ENCODE data around the gene HNF1B.

Gene HNF1B

DNA sequence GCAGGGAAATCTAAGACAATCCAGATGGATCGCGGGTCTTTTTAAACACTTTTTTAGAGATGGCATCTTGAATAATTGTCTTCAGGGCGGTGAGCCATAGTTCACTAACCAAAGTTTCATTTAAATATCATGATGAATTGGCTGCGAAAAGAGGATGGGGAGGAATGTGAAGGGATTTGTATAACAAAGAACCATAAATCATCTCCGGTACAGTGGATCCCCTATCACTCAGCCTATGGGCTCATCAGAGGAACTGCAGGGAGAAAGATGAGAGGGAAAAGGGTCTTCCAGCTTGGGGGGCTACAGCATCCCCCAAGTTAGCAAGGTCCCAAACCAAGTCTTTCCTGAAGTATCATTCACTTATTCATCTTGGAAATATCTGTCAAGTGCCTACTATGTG, 84.9 kb downstream of the HNF1B start:
- DNase-seq (ENCODE audit: low read depth in 2 of 2): no peak
- H3K4me3 ChIP-seq (replicated peaks in 1 of 2; ENCODE audit: low read depth in 2 of 2, low read length in 2 of 2): no peak overlapping the region
- TF ChIP-seq, protein P1, sequence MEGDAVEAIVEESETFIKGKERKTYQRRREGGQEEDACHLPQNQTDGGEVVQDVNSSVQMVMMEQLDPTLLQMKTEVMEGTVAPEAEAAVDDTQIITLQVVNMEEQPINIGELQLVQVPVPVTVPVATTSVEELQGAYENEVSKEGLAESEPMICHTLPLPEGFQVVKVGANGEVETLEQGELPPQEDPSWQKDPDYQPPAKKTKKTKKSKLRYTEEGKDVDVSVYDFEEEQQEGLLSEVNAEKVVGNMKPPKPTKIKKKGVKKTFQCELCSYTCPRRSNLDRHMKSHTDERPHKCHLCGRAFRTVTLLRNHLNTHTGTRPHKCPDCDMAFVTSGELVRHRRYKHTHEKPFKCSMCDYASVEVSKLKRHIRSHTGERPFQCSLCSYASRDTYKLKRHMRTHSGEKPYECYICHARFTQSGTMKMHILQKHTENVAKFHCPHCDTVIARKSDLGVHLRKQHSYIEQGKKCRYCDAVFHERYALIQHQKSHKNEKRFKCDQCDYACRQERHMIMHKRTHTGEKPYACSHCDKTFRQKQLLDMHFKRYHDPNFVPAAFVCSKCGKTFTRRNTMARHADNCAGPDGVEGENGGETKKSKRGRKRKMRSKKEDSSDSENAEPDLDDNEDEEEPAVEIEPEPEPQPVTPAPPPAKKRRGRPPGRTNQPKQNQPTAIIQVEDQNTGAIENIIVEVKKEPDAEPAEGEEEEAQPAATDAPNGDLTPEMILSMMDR (IDR thresholded peaks at IDR 0.05; ENCODE audit: low read depth, low read length): no peak

DNA sequence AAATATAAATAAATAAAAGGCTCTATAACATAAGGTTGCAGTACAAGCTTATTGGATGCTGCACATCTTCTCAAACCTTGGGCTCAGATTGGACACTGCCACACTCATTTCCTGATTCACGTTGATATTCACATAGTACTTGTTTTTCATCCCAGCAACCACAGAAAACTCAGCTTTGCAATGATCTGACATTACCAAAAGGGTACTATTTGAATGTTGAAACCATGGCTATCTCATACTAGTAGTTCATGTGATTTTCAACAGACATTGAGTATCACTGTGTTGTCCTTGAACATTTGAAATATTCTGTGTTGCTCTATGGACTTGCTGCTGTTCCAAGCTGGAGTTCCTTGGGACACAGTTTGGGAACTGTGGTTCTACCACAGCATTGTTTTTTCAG, 87.7 kb downstream of the HNF1B start:
- TF ChIP-seq, protein P1 (IDR thresholded peaks at IDR 0.05; ENCODE audit: low read depth, low read length): no peak
- no peak for DNase-seq (ENCODE audit: low read depth in 2 of 2)
- H3K4me3 ChIP-seq (replicated peaks in 1 of 2; ENCODE audit: low read depth in 2 of 2, low read length in 2 of 2): no peak overlapping the region

DNA sequence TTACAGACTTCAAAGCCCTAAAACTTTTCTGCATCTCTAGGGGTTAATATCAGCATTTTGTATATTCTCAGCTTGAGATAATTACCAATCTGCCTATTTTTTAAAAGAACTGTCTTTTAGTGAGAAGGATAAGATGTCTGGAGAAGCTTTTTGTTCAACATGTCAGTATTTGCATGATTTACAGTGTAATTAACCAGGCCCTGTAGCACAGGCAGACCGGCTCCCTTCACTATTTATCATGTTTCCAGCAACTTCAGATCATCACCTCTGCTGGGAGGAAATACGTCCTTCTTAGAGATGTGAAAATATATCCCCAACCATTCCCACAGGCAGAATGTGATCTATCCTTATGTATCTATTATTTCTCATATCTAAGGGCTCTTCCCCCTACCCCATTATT, 93.0 kb downstream of the HNF1B start:
- DNase-seq (ENCODE audit: low read depth in 2 of 2): no peak
- TF ChIP-seq, protein P1 (IDR thresholded peaks at IDR 0.05; ENCODE audit: low read depth, low read length): no peak
- H3K4me3 ChIP-seq (replicated peaks in 1 of 2; ENCODE audit: low read depth in 2 of 2, low read length in 2 of 2): no peak overlapping the region

DNA sequence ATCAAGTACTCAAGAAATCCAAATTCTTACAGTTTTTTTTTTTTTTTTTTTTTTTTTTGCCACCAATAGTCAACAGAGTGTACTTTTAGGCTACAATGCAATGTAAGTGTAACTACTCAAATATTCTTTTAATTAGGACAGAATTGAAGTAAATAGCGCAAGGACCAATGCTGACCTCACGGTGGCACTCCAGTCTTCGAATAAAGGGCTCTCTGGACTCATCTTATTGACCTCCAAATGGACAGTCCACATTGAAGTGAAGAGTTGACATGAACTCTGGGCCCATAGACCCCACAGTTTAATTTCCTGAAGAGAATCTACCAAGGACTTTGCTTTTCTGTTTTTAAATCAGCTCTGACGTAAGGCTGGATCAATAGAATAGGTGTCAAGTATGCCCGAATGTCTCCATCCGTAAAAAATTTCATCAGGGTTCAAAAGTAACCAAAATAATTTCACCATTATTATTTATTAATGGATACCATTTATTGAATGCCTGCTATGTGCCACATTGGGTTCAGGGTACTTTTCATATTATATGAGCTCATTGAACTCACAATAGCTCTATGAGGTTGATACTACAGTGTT, 94.3 kb downstream of the HNF1B start:
- no peak overlapping the region for H3K4me3 ChIP-seq (replicated peaks in 1 of 2; ENCODE audit: low read depth in 2 of 2, low read length in 2 of 2)
- TF ChIP-seq, protein P1 (IDR thresholded peaks at IDR 0.05; ENCODE audit: low read depth, low read length): peak; percentile 55
- peak; percentile 61 to 75 for DNase-seq (ENCODE audit: low read depth in 2 of 2)

DNA sequence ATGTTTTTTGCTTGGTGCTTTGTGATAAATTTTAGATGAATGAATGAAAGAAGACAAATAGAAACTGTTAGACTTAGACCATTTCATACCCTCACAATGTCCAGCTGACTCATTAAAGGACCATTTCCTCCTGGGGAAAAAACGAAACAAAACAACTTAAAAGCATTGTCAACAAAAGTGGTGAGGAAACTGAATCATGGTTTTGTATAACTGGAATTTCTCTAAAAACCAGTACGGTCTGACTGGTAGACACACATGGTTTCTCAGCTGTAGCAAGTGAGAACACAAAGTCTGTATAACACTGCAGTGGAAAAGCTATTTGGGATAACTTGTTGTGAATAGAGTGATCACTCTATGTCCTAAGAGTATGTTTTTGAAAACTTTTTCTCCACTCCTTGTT, 96.3 kb downstream of the HNF1B start:
- no peak overlapping the region for H3K4me3 ChIP-seq (replicated peaks in 1 of 2; ENCODE audit: low read depth in 2 of 2, low read length in 2 of 2)
- TF ChIP-seq, protein P1 (IDR thresholded peaks at IDR 0.05; ENCODE audit: low read depth, low read length): no peak
- DNase-seq (ENCODE audit: low read depth in 2 of 2): peak; percentile 70 to 93

DNA sequence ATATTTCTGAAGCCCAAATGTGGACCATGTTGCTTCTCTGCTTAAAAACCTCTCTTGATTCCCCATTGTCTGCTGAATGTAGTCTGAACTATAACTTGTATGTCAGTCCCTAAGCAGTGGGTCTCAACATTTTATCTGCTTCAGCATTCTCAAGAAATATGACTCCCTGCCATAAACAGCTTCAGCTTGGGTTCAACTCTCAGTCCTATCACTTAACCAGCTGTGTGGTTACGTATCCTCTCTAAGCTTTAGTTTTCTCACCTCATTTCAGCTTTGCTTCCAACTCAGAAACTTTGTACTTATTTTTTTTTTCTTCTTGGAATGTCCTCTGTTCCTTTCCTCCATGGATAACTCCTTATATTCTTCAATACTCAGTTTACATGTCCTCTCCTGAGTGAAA, 97.0 kb downstream of the HNF1B start:
- H3K4me3 ChIP-seq (replicated peaks in 1 of 2; ENCODE audit: low read depth in 2 of 2, low read length in 2 of 2): no peak overlapping the region
- TF ChIP-seq, protein P1 (IDR thresholded peaks at IDR 0.05; ENCODE audit: low read depth, low read length): no peak
- no peak for DNase-seq (ENCODE audit: low read depth in 2 of 2)

DNA sequence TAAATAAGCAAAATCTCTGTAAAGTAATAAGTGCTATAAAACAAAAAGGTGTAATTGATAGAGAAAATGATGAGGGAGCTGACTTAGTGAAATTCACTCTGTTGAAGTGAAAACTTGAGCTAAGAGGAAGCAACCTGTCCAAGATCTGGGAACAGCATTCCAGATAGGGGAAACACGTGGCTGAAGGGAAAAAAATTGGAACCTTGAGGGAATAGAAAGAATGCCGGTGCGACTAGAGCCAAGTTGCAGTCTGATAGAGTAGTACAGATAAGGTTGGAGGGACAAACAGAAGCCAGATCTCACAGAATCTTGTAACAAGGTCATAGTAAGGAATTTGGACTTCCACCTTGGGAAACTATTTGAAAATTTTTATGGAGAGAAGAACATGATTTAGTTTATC, 101.0 kb downstream of the HNF1B start:
- peak in 1 of 2 donors; percentile 34 for DNase-seq (ENCODE audit: low read depth in 2 of 2)
- peak overlapping the region in 1 of 2 donors; percentile 72 for H3K4me3 ChIP-seq (replicated peaks in 1 of 2; ENCODE audit: low read depth in 2 of 2, low read length in 2 of 2)
- TF ChIP-seq, protein P1 (IDR thresholded peaks at IDR 0.05; ENCODE audit: low read depth, low read length): no peak
